Testis (tissue), 3 donors: ENCODE results near the gene CDON. TPM values are rescaled to one million over a fixed set of nuclear protein-coding genes. Genes with fewer than 3 reads are reported as not detected.

Experiments
- DNase-seq: peaks from one replicate; pipeline ENCODE4 v3.0.0-alpha.2; 2019
- H3K27ac ChIP-seq, 2 donors: fragments of 200-600 bp; sonication (generic); one replicate each; pipeline ENCODE4 v1.5.1; 2019
- H3K27me3 ChIP-seq: fragments of 200-600 bp; sonication (generic); one replicate; pipeline ENCODE4 v1.5.1; 2019
- H3K36me3 ChIP-seq: fragments of 200-600 bp; sonication (generic); one replicate; pipeline ENCODE4 v1.5.1; 2017; ENCODE audit warnings: low read depth; ENCODE audit errors: missing control alignments
- H3K4me1 ChIP-seq: fragments of 200-600 bp; sonication (generic); one replicate; pipeline ENCODE4 v1.5.1; 2019
- H3K4me3 ChIP-seq, 2 donors: fragments of 200-600 bp; sonication (generic); one replicate each; pipeline ENCODE4 v1.5.1; 2017 to 2019
- H3K9me3 ChIP-seq: fragments of 200-600 bp; sonication (generic); one replicate; pipeline ENCODE4 v1.5.1; 2017
- POLR2A ChIP-seq: fragments of 450-650 bp; IDR thresholded peaks from one replicate; pipeline ENCODE4 v1.6.1; 2017; ENCODE audit warnings: antibody characterized with exemption, mild to moderate bottlenecking, moderate library complexity
- WGBS, 2 donors: methylation state at CpG; one replicate each; pipeline ENCODE4 v1.1.5; 2018; 5-methylcytosine and 5-hydroxymethylcytosine counted together
- intact Hi-C: fragments of 100-400 bp; cut with DNase I; formaldehyde crosslinking; loops from one replicate; pipeline ENCODE4 v1.15.1; 2023; ENCODE audit warnings: low total_unique reads
- polyA plus RNA-seq: library from polyadenylated mRNA; stranded (reverse); fragments of 350-450 nt; fragmentation: Illumina TruSeq; extraction: RNeasy Lipid Tissue Mini Kit (QIAGEN cat#74804); gene quantifications from one replicate; pipeline ENCODE4 v1.2.3, GENCODE V29; 2014; ENCODE audit warnings: low read depth, low replicate concordance; ENCODE audit not compliant: insufficient read depth
- total RNA-seq, 2 donors: library from RNA; depleted of rRNA; stranded (reverse); fragments of >200 nt; gene quantifications; one replicate each; pipeline ENCODE4 v1.2.3, GENCODE V29; 2016
- TF ChIP-seq, protein P1 (sequence below), 3 experiments: fragments of 450-650 bp in 2 of 3; fragments of 200-600 bp in 1 of 3; sonication (generic) in 1 of 3; IDR thresholded peaks; one replicate each; pipeline ENCODE4 v1.5.1; 2016 to 2019; ENCODE audit warnings: antibody characterized with exemption in 3 of 3, mild to moderate bottlenecking in 2 of 3, moderate library complexity in 1 of 3

Gene CDON
- total and polyA plus RNA-seq, 3 donors from 2014 or later: 20.6 to 27.7 (median 23.9) TPM

DNA sequence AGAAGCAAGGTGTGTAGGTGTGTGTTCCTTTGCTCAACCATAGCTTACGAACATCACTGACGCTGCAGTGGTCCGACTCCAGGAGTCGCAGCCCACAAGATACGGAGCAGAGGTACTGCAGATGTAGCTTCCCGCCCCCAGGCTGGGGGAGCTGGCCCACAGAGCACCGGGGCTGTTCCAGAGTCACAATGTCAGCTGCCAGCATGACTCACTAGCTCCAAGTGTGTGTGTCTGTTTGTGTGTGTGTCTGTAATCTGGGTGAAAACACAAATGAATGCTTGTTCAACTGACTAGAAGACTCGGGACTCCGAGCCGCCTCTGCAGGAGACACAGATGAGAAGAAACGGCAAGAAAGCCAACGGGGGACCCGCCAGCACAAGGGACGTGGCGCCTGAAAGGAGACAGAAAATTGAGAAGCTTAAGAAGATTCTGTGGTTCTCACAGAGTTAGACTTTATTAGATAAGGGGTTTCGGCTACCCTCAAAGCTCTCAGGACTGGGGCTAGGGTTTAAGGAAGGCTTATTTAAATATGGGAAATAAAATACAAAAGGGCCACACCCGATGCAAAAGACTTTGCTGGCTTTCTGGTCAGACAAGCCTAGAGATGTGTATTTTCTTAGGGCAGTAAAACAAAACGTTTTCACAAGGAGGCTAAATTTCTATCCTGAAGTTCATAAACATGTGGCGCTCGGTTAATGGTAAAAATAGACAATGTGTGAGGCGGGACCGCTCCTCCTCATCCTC lies 106.1 kb downstream of the CDON start:
- no peak overlapping the region for H3K4me3 ChIP-seq
- no peaks in the 10 kb centered on the region for H3K36me3 ChIP-seq
- H3K9me3 ChIP-seq: no peaks in the 10 kb centered on the region
- intact Hi-C loops: no loop called here
- 86 to 90% methylated on average over 22 of the region's 22 CpGs for WGBS, 2 donors
- DNase-seq: no peak
- no peaks in the 10 kb centered on the region for H3K27me3 ChIP-seq
- no peak for TF ChIP-seq POLR2A
- TF ChIP-seq, protein P1, sequence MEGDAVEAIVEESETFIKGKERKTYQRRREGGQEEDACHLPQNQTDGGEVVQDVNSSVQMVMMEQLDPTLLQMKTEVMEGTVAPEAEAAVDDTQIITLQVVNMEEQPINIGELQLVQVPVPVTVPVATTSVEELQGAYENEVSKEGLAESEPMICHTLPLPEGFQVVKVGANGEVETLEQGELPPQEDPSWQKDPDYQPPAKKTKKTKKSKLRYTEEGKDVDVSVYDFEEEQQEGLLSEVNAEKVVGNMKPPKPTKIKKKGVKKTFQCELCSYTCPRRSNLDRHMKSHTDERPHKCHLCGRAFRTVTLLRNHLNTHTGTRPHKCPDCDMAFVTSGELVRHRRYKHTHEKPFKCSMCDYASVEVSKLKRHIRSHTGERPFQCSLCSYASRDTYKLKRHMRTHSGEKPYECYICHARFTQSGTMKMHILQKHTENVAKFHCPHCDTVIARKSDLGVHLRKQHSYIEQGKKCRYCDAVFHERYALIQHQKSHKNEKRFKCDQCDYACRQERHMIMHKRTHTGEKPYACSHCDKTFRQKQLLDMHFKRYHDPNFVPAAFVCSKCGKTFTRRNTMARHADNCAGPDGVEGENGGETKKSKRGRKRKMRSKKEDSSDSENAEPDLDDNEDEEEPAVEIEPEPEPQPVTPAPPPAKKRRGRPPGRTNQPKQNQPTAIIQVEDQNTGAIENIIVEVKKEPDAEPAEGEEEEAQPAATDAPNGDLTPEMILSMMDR (IDR thresholded peaks at IDR 0.05): no peak
- H3K4me1 ChIP-seq: no peaks in the 10 kb centered on the region
- H3K27ac ChIP-seq: no peak overlapping the region

DNA sequence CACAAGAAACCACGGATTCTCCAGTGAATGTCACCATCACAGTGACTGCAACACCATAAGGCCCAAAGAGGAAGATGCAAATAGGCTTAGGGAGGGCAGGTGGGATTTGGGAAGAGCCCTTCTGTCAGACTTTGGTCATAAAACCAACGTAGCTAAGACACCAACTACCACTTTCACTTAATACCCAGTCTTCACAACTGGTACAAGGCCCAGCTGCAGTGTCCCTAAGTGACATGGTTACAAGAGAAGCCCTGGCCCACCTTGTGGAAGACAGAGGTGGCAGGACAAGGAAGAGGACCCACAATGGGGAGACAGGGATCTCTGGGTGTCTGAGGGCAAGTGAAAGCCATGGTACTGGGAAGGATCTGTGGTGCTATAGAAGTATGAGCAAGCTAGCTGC lies 106.8 kb downstream of the CDON start:
- intact Hi-C loops: no loop called here
- H3K4me3 ChIP-seq: no peak overlapping the region
- 85 to 91% methylated on average over 2 of the region's 2 CpGs for WGBS, 2 donors
- no peaks in the 10 kb centered on the region for H3K9me3 ChIP-seq
- H3K36me3 ChIP-seq: no peaks in the 10 kb centered on the region
- TF ChIP-seq POLR2A: no peak
- TF ChIP-seq, protein P1 (IDR thresholded peaks at IDR 0.05): no peak
- no peaks in the 10 kb centered on the region for H3K27me3 ChIP-seq
- no peak overlapping the region for H3K27ac ChIP-seq
- no peak for DNase-seq
- H3K4me1 ChIP-seq: peaks cover 1% of the 10 kb centered on the region

DNA sequence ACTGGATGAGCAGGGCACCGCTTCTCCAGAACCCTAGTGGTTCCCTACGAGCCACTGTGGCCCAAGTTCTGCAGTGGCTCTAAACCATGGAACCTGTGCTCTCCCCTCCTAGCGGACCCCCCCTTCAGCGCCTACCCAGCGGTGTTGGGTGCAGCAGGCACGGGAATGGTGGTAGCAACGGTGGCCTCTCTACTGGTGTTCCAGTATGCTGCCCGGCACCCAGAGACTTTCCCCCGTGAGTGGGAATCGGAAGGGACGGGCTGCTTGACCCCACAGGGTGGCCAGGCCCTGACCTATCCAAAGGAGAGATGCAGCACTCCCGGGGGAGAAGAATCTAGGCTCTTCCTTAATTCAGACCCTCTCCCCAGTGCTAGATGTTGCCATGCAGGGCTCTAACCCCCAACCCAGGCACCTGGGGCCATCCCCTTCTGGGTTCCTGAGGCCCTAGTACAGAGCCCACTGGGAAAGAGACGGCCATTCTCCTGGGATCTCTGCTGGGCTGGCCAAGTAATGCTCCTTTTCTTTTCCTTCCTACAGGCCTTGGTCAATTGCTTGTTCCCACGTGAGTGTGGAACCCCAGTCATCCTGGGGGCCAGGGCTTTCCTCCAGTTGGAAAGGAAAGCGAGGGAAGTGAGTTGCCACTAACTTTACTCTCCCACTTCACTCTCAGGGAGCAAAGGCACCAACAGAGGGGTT lies 107.6 kb downstream of the CDON start:
- TF ChIP-seq, protein P1 (IDR thresholded peaks at IDR 0.05): no peak
- TF ChIP-seq POLR2A: no peak
- Histone ChIP-seq H3K27ac (no peak overlapping the region), H3K4me3 (no peak overlapping the region), H3K4me1 (peaks cover 5% of the 10 kb centered on the region), H3K27me3 (no peaks in the 10 kb centered on the region), H3K9me3 (no peaks in the 10 kb centered on the region), H3K36me3 (no peaks in the 10 kb centered on the region)
- DNase-seq: no peak
- intact Hi-C loops: no loop called here
- WGBS, 2 donors: 91 to 94% methylated on average over 8 to 14 of the region's 15 CpGs

DNA sequence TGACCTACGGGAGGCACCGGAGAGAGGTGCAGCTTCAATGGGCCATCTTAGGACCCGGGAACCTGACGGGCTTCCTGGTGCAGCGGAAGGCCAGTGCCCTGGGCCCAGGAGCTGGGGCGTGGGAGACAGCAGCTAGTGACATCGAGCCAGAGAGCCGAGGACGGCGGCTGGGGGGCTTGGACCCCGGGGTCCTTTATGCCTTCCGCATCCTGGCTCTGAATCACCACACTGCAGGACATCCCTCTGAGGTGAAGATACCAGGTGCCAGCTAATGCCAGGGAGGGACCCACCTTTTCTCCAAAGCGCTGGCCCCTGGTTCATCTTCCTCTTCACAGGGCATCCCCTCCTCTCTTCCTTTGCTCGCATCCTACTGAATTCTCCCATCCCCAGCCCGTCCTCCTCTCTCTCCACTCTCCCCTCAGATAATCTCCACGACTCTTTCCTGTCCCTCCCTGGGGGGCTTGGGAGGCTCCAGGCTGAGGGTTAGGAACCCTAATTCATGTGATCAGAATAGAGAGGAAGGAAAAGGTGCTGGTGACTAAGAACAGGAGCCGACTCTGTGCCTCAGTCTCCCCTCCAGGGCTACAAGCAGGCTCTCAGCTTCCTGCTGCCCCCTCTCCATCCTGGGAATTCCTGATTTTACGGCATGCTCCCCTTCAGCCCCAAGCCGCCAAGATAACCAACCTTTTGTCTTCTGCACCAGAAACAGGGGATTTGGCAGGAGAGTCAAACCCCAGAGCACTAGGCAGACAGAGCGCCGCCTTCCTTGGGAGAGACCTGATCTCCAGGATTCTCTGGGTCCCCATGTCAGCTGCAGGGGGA lies 108.3 kb downstream of the CDON start:
- Histone ChIP-seq H3K27me3 (no peaks in the 10 kb centered on the region), H3K4me1 (peaks cover 5% of the 10 kb centered on the region), H3K9me3 (no peaks in the 10 kb centered on the region), H3K27ac (no peak overlapping the region), H3K4me3 (no peak overlapping the region), H3K36me3 (no peaks in the 10 kb centered on the region)
- intact Hi-C loops: no loop called here
- DNase-seq: no peak
- TF ChIP-seq POLR2A: no peak
- TF ChIP-seq, protein P1 (IDR thresholded peaks at IDR 0.05): no peak
- WGBS, 2 donors: 95 to 96% methylated on average over 17 to 21 of the region's 21 CpGs
